NCI-H2196 treated with DMSO at 0.1 percent for 48 hours (cell line): ENCODE measurements around the gene SMAD1.
"Not testable (repeated sequence)": the region's sequence is repeated elsewhere in the genome, so short reads cannot be mapped to it uniquely, and the experiment has no call there.

Experiments used
- DNase-seq: peaks from one replicate; lab custom pipeline; 2025; ENCODE audit not compliant: unreplicated experiment; lab: John Stamatoyannopoulos, UW

SMAD1 gene

DNA sequence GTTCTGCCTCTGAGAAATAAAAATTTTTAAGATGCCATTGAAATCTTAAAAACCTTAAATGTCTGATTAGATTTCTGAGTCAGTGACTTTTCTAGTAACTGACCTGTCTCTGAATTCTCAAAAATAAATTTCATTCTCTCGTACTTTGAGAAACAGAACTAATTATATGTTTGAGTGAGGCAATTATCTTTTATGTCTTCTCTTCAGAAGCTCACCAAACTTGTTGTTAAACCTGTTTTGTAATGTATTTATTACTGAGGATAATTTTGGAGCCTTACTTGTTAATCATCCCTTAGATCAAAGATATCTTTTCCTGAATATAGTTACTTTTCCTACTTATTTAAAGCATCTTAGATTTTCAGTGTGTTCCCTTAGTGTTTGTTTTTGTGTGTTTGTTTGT lies 73.0 kb downstream of the SMAD1 start:
- DNase-seq: no peak

- peak; percentile 1 for DNase-seq
Observed at GRCh38 chr4:145557720-145558119, 76.1 kb downstream of the SMAD1 start.

GRCh38 chr4:145563293-145563985 lies 81.8 kb downstream of the SMAD1 start:
- DNase-seq: no peak

DNA sequence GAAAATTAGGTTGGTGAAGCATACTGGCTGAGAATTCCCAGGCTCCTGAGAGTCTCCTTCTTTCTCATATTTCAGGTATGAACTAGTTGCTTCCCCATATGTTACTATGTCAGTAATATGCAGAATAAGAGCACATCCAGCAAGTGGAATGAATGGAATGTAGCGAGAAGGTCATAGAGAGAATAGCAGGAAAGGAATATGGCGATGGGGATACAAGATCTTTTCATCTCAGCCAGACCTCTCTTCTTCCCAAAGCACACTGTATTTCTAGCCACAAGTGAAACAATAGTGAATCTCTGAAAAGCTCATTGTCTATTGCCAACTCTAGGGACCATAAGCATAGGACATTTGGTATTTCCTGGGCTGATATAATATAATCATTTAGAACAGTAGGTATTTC lies 82.9 kb downstream of the SMAD1 start:
- no peak for DNase-seq

DNA sequence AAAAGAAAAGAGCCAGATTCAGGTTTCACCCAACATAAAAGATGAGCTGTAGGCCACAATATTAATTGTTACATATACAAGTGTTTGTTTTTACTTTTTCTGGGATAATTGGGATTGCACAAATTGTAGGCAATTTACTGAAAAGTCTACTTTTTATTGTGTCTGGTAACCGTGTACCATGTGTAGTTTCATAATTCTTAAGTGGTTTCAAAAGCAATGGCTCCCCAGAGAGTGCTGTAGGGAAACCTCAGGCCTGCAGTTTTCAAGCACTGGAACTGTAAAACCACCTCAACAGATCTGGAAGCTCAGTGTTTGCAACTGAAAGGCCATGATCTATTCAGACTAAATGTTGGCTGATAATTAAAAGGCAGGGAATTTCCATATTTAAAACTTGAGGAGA lies 83.7 kb downstream of the SMAD1 start:
- no peak for DNase-seq

DNA sequence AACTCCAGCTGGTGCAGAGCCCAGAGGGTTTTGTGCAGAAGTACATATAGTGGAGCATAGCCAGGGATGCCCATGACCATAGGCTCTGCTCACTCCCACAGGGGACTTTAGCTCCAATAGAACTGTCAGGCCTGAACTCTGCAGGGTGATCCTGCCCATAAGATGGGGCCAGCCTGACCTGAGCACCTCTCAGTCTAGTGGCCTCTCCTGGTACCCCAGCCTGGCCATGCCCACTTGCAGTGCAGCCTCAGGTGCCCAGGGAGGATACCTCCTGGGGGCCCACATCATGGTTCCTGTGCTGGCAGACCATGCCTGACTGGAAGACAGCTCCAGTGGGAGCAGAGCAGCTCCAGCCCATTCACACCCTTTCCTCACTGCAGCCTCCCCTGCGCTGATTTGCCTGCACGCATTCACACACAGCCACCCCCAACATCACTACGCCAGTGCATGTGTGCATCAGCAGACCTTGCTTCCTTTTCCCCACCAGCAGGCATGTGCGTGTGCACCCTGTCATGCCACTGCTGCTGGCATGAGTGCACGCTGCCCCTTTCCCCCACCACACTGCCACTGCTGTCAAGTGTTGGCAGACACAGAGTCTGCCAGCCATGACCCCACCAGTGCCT lies 84.5 kb downstream of the SMAD1 start:
- DNase-seq: no peak

GRCh38 chr4:145566768-145567167 lies 85.1 kb downstream of the SMAD1 start:
- no peak for DNase-seq

DNA sequence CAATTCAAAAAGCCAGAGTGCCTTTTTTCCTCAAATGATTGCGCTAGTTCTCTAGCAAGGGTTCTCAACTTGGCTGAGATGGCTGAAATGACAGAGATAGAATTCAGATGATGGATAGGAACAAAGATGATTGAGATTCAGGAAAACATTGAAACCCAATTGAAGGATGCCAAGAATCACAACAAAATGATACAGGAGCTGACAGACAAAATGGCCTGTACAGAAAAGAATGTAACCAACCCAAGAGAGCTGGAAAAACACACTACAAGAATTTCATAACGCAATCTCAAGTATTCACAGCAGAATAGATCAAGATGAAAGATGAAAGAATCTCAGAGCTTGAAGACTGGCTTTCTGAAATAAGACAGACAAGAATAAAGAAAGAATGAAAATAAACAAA lies 85.9 kb downstream of the SMAD1 start:
- no peak for DNase-seq

GRCh38 chr4:145574546-145574945 lies 92.9 kb downstream of the SMAD1 start:
- not testable (repeated sequence) for DNase-seq

- no peak for DNase-seq
Observed at GRCh38 chr4:145580906-145581305, 99.3 kb downstream of the SMAD1 start.

- no peak for DNase-seq
Observed at GRCh38 chr4:145583191-145584055, 101.8 kb downstream of the SMAD1 start.

DNA sequence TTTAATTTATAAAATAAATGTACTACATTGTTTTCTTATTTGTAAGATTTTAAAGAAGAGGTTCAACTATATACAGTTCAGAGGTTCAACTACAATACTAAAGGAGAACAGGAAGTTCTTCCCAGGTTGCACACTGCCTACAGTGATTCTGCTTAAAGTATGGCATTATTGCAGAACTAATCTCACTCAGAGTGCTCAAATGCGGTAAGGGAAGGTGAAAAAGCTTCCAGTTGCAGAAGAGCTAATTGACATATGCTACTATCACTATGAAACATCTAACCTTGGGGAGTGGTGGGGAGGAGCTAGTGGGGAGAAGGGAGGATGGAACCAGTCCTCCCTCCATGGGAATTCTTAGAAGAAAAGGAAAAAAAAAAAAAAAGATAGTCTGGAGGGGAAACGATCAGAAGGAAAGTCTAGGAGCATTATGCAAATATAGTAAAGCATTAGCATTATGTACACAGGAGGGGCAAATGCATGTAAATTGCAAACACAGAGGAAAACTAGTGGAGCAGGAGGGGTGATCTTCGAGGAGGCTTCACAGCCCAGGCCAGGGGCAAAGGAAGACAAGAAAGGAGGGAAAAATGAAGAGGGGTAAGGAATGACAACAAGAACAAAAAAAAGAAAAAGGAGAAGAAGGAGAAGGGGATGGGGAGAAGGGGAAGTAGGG lies 105.6 kb downstream of the SMAD1 start:
- no peak for DNase-seq

DNA sequence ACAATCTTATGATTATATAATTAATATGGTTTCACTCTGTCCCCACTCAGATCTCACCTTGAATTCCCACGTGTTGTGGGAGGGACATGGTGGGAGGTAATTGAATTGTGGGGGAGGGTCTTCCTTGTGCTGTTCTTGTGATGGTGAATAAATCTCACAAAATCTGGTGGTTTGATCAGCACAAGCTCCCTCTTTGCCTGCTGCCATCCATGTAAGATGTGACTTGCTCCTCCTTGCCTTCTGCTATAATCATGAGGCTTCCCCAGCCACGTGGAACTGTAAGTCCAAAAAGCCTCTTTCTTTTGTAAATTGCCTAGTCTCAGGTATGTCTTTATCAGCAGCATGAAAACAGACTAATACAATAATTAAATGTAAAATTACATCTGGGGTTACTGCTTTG lies 107.7 kb downstream of the SMAD1 start:
- DNase-seq: not testable (repeated sequence)

DNA sequence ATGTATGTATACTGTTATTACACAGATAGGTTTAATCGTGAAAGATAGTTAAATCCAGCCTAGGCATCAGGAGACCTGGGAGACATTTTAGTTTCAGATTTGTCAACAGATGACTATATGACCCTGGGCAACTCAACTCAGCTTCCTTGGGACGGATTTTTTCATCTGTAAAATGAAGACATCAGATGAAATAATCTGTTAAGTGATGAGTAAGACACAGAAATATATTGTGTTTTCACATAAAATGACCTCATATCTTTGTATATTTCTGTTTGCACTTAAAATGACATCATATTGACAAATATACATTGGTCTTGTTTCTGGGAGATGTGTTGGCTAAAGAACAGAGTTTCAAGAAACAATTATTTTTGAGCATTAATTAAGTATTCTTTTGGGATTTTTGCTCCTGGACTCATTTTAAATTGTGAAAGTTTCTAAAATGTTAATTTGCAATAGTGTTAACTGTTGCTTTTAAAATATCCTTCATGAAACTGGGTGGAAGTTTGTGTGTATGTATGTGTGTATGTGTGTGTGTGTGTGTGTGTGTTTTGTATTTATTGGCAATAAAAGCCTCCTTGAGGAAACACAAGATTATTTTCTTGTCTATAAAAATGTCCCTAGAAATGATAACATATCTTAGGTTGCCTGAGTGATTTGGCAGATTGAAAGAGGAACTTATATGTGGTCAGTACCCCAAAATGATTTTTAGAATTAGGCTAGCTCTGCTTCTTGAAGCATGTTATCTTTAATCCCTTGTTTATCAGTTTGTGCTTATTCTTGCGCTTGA lies 108.5 kb downstream of the SMAD1 start:
- DNase-seq: no peak

- DNase-seq: no peak
Observed at GRCh38 chr4:145602129-145602760, 120.6 kb downstream of the SMAD1 start.

- DNase-seq: no peak
Observed at GRCh38 chr4:145605941-145606340, 124.3 kb downstream of the SMAD1 start.
